ENCODE data around the gene ZBTB11. TPM values are rescaled to one million over a fixed set of nuclear protein-coding genes. Genes with fewer than 3 reads are reported as not detected.

ZBTB11 gene
- total RNA-seq, 1 experiment from 2014 or later = 36.5 TPM

- no TSS peak for BruUV-seq (replicated peaks)
- TF ChIP-seq CTCF (IDR thresholded peaks at IDR 0.05; ENCODE audit: unreplicated experiment) = no peak
- Mint-ChIP-seq H3K9me3 (ENCODE audit: low read depth, unreplicated experiment) (no peaks in the 10 kb centered on the region), H3K4me3 (ENCODE audit: low read depth, unreplicated experiment) (peak overlapping the region; percentile 38), H3K27ac (ENCODE audit: unreplicated experiment) (no peak overlapping the region), H3K27me3 (ENCODE audit: unreplicated experiment) (no peaks in the 10 kb centered on the region), H3K36me3 (ENCODE audit: insufficient read depth, unreplicated experiment) (peaks cover 31% of the 10 kb centered on the region), H3K4me1 (ENCODE audit: low read depth, unreplicated experiment) (peaks cover 15% of the 10 kb centered on the region)
- no peak for DNase-seq
- CTCF ChIA-PET = interaction anchor here (0.7 kb wide), 2 partner anchors 33 to 834 kb away, joined by 3 to 4 read pairs; no protein-coding TSS in a partner anchor
- intact Hi-C loops (cut with micrococcal nuclease; ENCODE audit: unreplicated experiment) = loop anchor here (5.0 kb wide), 1 partner anchor 102 kb away; the partner anchor contains the start of gene PCNP
Observed at GRCh38 chr3:101673953-101674352, 3.0 kb downstream of the ZBTB11 start.

- H3K27ac Mint-ChIP-seq (ENCODE audit: unreplicated experiment) = no peak overlapping the region
- no TSS peak for BruUV-seq (replicated peaks)
Observed at GRCh38 chr3:101671014-101671413, 5.9 kb downstream of the ZBTB11 start.

GRCh38 chr3:101667844-101668243, 9.1 kb downstream of the ZBTB11 start:
- no peak overlapping the region for H3K27ac Mint-ChIP-seq (ENCODE audit: unreplicated experiment)
- H3K27me3 Mint-ChIP-seq (ENCODE audit: unreplicated experiment) = no peaks in the 10 kb centered on the region
- no peak for DNase-seq
- H3K4me1 Mint-ChIP-seq (ENCODE audit: low read depth, unreplicated experiment) = no peaks in the 10 kb centered on the region
- peaks cover 21% of the 10 kb centered on the region for H3K36me3 Mint-ChIP-seq (ENCODE audit: insufficient read depth, unreplicated experiment)
- BruUV-seq (replicated peaks) = no TSS peak
- TF ChIP-seq CTCF (IDR thresholded peaks at IDR 0.05; ENCODE audit: unreplicated experiment) = no peak
- intact Hi-C loops (cut with micrococcal nuclease; ENCODE audit: unreplicated experiment) = loop anchor here (2.0 kb wide), 1 partner anchor 557 kb away; no protein-coding TSS in a partner anchor
- H3K9me3 Mint-ChIP-seq (ENCODE audit: low read depth, unreplicated experiment) = no peaks in the 10 kb centered on the region
- CTCF ChIA-PET = no interaction called here
- no peak overlapping the region for H3K4me3 Mint-ChIP-seq (ENCODE audit: low read depth, unreplicated experiment)

More at GRCh38 chr3:101671014-101671413, 5.9 kb downstream of the ZBTB11 start:
- Mint-ChIP-seq H3K4me3 (ENCODE audit: low read depth, unreplicated experiment) (no peak overlapping the region), H3K36me3 (ENCODE audit: insufficient read depth, unreplicated experiment) (peaks cover 8% of the 10 kb centered on the region), H3K4me1 (ENCODE audit: low read depth, unreplicated experiment) (peaks cover 8% of the 10 kb centered on the region), H3K27me3 (ENCODE audit: unreplicated experiment) (no peaks in the 10 kb centered on the region), H3K9me3 (ENCODE audit: low read depth, unreplicated experiment) (no peaks in the 10 kb centered on the region)
- DNase-seq = no peak
- intact Hi-C loops (cut with micrococcal nuclease; ENCODE audit: unreplicated experiment) = loop anchor here (5.0 kb wide), 1 partner anchor 99 kb away; the partner anchor contains the start of gene PCNP
- CTCF ChIA-PET = interaction anchor here (0.5 kb wide), 1 partner anchor 147 kb away, joined by 5 read pairs; no protein-coding TSS in a partner anchor
- TF ChIP-seq CTCF (IDR thresholded peaks at IDR 0.05; ENCODE audit: unreplicated experiment) = no peak

GRCh38 chr3:101667331-101667730, 9.6 kb downstream of the ZBTB11 start:
- no peak for DNase-seq
- CTCF ChIA-PET = no interaction called here
- Mint-ChIP-seq H3K4me1 (ENCODE audit: low read depth, unreplicated experiment) (no peaks in the 10 kb centered on the region), H3K36me3 (ENCODE audit: insufficient read depth, unreplicated experiment) (peaks cover 21% of the 10 kb centered on the region), H3K27me3 (ENCODE audit: unreplicated experiment) (no peaks in the 10 kb centered on the region), H3K27ac (ENCODE audit: unreplicated experiment) (no peak overlapping the region), H3K9me3 (ENCODE audit: low read depth, unreplicated experiment) (no peaks in the 10 kb centered on the region), H3K4me3 (ENCODE audit: low read depth, unreplicated experiment) (no peak overlapping the region)
- BruUV-seq (replicated peaks) = no TSS peak
- TF ChIP-seq CTCF (IDR thresholded peaks at IDR 0.05; ENCODE audit: unreplicated experiment) = no peak
- intact Hi-C loops (cut with micrococcal nuclease; ENCODE audit: unreplicated experiment) = loop anchor here (2.0 kb wide), 1 partner anchor 557 kb away; no protein-coding TSS in a partner anchor
